ENCODE results near the gene GIMAP4.

DNA sequence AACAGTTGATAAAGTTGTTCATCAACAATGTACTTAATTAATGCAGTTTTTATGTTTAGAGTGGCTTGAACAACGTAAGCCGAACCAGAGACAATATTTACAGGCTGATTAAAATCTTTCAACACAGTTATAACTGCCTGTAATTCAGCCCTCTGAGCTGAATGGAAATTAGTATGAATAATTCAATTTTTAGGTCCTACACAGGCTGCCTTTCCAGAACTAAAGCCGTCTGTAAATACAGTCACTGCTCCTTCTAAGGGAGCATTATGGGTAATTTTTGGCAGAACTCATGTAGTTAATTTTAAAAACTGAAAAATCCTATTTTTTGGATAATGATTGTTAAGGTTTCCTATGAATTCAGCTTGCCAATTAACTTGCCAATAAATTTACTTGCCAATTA, 2.6 kb upstream of the GIMAP4 start:
- TF ChIP-seq, protein P1, sequence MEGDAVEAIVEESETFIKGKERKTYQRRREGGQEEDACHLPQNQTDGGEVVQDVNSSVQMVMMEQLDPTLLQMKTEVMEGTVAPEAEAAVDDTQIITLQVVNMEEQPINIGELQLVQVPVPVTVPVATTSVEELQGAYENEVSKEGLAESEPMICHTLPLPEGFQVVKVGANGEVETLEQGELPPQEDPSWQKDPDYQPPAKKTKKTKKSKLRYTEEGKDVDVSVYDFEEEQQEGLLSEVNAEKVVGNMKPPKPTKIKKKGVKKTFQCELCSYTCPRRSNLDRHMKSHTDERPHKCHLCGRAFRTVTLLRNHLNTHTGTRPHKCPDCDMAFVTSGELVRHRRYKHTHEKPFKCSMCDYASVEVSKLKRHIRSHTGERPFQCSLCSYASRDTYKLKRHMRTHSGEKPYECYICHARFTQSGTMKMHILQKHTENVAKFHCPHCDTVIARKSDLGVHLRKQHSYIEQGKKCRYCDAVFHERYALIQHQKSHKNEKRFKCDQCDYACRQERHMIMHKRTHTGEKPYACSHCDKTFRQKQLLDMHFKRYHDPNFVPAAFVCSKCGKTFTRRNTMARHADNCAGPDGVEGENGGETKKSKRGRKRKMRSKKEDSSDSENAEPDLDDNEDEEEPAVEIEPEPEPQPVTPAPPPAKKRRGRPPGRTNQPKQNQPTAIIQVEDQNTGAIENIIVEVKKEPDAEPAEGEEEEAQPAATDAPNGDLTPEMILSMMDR (conservative IDR thresholded peaks at IDR 0.05; ENCODE audit: low read depth, low read length) = no peak
- no peak for TF ChIP-seq EZH2 (IDR thresholded peaks at IDR 0.05; ENCODE audit: borderline replicate concordance, low read depth, low read length, poor library complexity, severe bottlenecking)

Data from A673 (cell line).